Skeletal muscle tissue (tissue), 4 donors: ENCODE results near the gene TMEM190. TPM values are rescaled to one million over a fixed set of nuclear protein-coding genes. Genes with fewer than 3 reads are reported as not detected.
"Not testable (repeated sequence)": the region's sequence is repeated elsewhere in the genome, so short reads cannot be mapped to it uniquely, and the experiment has no call there.

ENCODE experiments used
- H3K27ac ChIP-seq: one replicate; pipeline ENCODE4 v1.7.0; 2013; ENCODE audit warnings: mild to moderate bottlenecking, low read depth, low read length, inconsistent platforms
- H3K27me3 ChIP-seq, 3 donors: one replicate each; pipeline ENCODE4 v1.7.0; 2013; ENCODE audit warnings: low read length in 3 of 3; ENCODE audit not compliant: control insufficient read depth in 3 of 3, insufficient read depth in 3 of 3
- H3K36me3 ChIP-seq, 3 donors: one replicate each; pipeline ENCODE4 v1.7.0; 2013; ENCODE audit warnings: low read length in 3 of 3; ENCODE audit not compliant: control insufficient read depth in 3 of 3, insufficient read depth in 3 of 3
- H3K4me1 ChIP-seq, 3 donors: one replicate each; pipeline ENCODE4 v1.7.0; 2013; ENCODE audit warnings: low read length in 3 of 3, mild to moderate bottlenecking in 3 of 3; ENCODE audit not compliant: control insufficient read depth in 3 of 3, insufficient read depth in 3 of 3
- H3K4me3 ChIP-seq, 3 donors: one replicate each; pipeline ENCODE4 v1.7.0; 2013; ENCODE audit warnings: low read length in 3 of 3
- H3K9ac ChIP-seq, 3 donors: one replicate each; pipeline ENCODE4 v1.7.0; 2013; ENCODE audit warnings: low read length in 3 of 3, mild to moderate bottlenecking in 3 of 3, moderate library complexity in 2 of 3, low read depth in 1 of 3
- H3K9me3 ChIP-seq, 3 donors: one replicate each; pipeline ENCODE4 v1.7.0; 2013; ENCODE audit warnings: low read length in 3 of 3; ENCODE audit not compliant: control insufficient read depth in 3 of 3
- total RNA-seq: library from RNA; depleted of rRNA; stranded (reverse); fragments of >200 nt; gene quantifications from one replicate; pipeline ENCODE4 v1.2.3, GENCODE V29; 2014
- donor health status: Osteomylitis.

TMEM190 gene
- total RNA-seq, 1 donor from 2014 or later: not detected

DNA sequence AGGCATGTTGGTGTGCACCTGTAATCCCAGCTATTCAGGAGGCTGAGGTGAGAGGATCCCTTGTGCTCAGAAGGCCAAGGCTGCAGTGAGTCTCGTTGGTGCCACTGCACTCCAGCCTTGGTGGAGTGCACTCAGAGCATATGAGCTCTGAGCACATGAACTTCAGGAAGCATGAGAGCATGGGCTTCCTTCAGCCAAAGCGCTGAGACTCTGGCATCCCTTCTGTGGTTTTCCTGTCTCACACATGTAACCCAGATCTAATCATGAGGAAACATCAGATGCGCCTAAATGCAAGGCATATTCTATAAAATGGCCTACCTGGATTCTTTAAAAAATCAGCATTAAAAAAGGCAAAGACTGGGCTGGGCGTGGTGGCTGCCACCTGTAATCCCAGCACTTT lies 44.7 kb downstream of the TMEM190 start:
- H3K27ac ChIP-seq, H3K9ac ChIP-seq, H3K9me3 ChIP-seq, H3K36me3 ChIP-seq, H3K4me1 ChIP-seq, H3K4me3 ChIP-seq: not testable (repeated sequence)
- H3K27me3 ChIP-seq: peaks cover 10 to 22% (median 20%) of the 10 kb centered on the region in 3 donors

- Histone ChIP-seq H3K4me1 (no peaks in the 10 kb centered on the region), H3K36me3 (no peaks in the 10 kb centered on the region)
Observed at GRCh38 chr19:55423225-55424005, 46.8 kb downstream of the TMEM190 start.

DNA sequence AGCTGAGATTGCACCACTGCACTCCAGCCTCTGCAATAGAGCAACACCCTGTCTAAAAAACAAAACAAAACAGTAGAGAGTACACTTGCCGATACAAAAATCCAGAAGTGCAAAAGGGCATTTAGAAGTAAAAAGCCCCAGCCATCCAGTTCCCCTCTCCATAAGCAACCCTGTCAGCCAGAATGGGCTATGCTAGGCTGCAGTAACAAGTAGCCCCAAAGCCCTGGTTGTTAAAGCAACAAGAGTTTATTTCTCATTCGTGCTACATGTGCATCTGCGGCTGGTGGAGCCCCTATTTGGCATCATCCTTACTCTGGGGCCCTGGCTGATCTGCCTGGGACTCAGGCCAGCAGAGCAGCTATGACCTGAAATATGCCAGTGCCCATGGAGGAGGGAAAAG lies 47.9 kb downstream of the TMEM190 start:
- H3K9me3 ChIP-seq: no peaks in the 10 kb centered on the region
- H3K27ac ChIP-seq: no peak overlapping the region
- no peak overlapping the region for H3K4me3 ChIP-seq
- H3K9ac ChIP-seq: no peak overlapping the region
- H3K27me3 ChIP-seq: peaks cover 20 to 32% (median 22%) of the 10 kb centered on the region in 3 donors
- H3K36me3 ChIP-seq: no peaks in the 10 kb centered on the region
- H3K4me1 ChIP-seq: no peaks in the 10 kb centered on the region

More at GRCh38 chr19:55423225-55424005, 46.8 kb downstream of the TMEM190 start:
- no peak overlapping the region for H3K4me3 ChIP-seq
- H3K9ac ChIP-seq: no peak overlapping the region
- H3K27me3 ChIP-seq: peaks cover 11 to 28% (median 20%) of the 10 kb centered on the region in 3 donors
- H3K9me3 ChIP-seq: no peaks in the 10 kb centered on the region
- H3K27ac ChIP-seq: no peak overlapping the region

GRCh38 chr19:55426042-55426441 lies 49.4 kb downstream of the TMEM190 start:
- Histone ChIP-seq H3K27ac (no peak overlapping the region), H3K9me3 (no peaks in the 10 kb centered on the region), H3K27me3 (peaks cover 28 to 43% (median 34%) of the 10 kb centered on the region in 3 donors), H3K4me1 (no peaks in the 10 kb centered on the region), H3K9ac (no peak overlapping the region), H3K4me3 (no peak overlapping the region), H3K36me3 (no peaks in the 10 kb centered on the region)

Other genes with a start within 250 kb of the TMEM190 start
- gene TNNT1, start 227.6 kb upstream of the TMEM190 start, total RNA-seq: 540 TPM
- 4.7 TPM for gene TNNI3, start 219.1 kb upstream of the TMEM190 start, total RNA-seq
- gene DNAAF3, start 210.2 kb upstream of the TMEM190 start, total RNA-seq: not detected
- not detected for gene SYT5, start 196.5 kb upstream of the TMEM190 start, total RNA-seq
- under 0.01 TPM for gene PTPRH, start 167.3 kb upstream of the TMEM190 start, total RNA-seq
- 0.52 TPM for gene TMEM86B, start 148.1 kb upstream of the TMEM190 start, total RNA-seq
- gene PPP6R1, start 117.8 kb upstream of the TMEM190 start, total RNA-seq: 11.0 TPM
- 10.4 TPM for gene HSPBP1, start 96.7 kb upstream of the TMEM190 start, total RNA-seq
- 0.52 TPM for gene BRSK1, start 92.8 kb upstream of the TMEM190 start, total RNA-seq
- 0.52 TPM for gene TMEM150B, start 51.5 kb upstream of the TMEM190 start, total RNA-seq
- gene KMT5C, start 37.0 kb upstream of the TMEM190 start, total RNA-seq: 8.9 TPM
- not detected for gene COX6B2, start 22.1 kb upstream of the TMEM190 start, total RNA-seq
- gene GARIN5B, start 13.6 kb upstream of the TMEM190 start, total RNA-seq: not detected
- gene IL11, start 6.4 kb upstream of the TMEM190 start, total RNA-seq: not detected
- not detected for gene TMEM238, start 7.5 kb downstream of the TMEM190 start, total RNA-seq
- gene RPL28, start 9.1 kb downstream of the TMEM190 start, total RNA-seq: 229 TPM
- 11.0 TPM for gene UBE2S, start 31.0 kb downstream of the TMEM190 start, total RNA-seq
- not detected for gene SHISA7, start 66.5 kb downstream of the TMEM190 start, total RNA-seq
- 25.1 TPM for gene ISOC2, start 84.8 kb downstream of the TMEM190 start, total RNA-seq
- gene C19orf85, start 87.9 kb downstream of the TMEM190 start, total RNA-seq: not detected
- 0.52 TPM for gene ZNF628, start 99.8 kb downstream of the TMEM190 start, total RNA-seq
- gene NAT14, start 108.4 kb downstream of the TMEM190 start, total RNA-seq: 8.4 TPM
- gene SSC5D, start 111.6 kb downstream of the TMEM190 start, total RNA-seq: 17.7 TPM
- 1.0 TPM for gene SBK2, start 160.3 kb downstream of the TMEM190 start, total RNA-seq
- gene SBK3, start 168.7 kb downstream of the TMEM190 start, total RNA-seq: not detected
- 1.6 TPM for gene ZNF579, start 204.0 kb downstream of the TMEM190 start, total RNA-seq
- gene FIZ1, start 222.7 kb downstream of the TMEM190 start, total RNA-seq: under 0.01 TPM
- 4.7 TPM for gene ZNF524, start 223.5 kb downstream of the TMEM190 start, total RNA-seq
- gene ZNF865, start 228.8 kb downstream of the TMEM190 start, total RNA-seq: 1.0 TPM
- gene ZNF784, start 247.7 kb downstream of the TMEM190 start, total RNA-seq: 8.9 TPM